Right atrium auricular region (tissue), 2 donors: ENCODE measurements around the gene SEMA4D. TPM values are rescaled to one million over a fixed set of nuclear protein-coding genes. Genes with fewer than 3 reads are reported as not detected.

Source experiments
- DNase-seq: peaks from one replicate; pipeline ENCODE4 v3.0.0-alpha.2; 2019; ENCODE audit warnings: low spot score
- H3K27ac ChIP-seq, 2 donors: fragments of 200-600 bp; sonication (generic); 1 replicate in 1 of 2; 2 replicates in 1 of 2; pipeline ENCODE4 v1.5.1; 2016 to 2019
- H3K27me3 ChIP-seq, 2 donors: fragments of 200-600 bp; sonication (generic); one replicate each; pipeline versions ENCODE4 v1.5.1 to v1.6.0; 2017 to 2019
- H3K36me3 ChIP-seq: fragments of 200-600 bp; sonication (generic); one replicate; pipeline ENCODE4 v1.5.1; 2016
- H3K4me1 ChIP-seq, 2 donors: fragments of 200-600 bp; sonication (generic); one replicate each; pipeline versions ENCODE4 v1.5.1 to v1.6.0; 2017 to 2019
- H3K4me3 ChIP-seq, 2 donors: fragments of 200-600 bp; sonication (generic); 1 replicate in 1 of 2; 2 replicates in 1 of 2; pipeline ENCODE4 v1.5.1; 2017 to 2019; ENCODE audit warnings: mild to moderate bottlenecking in 1 of 2, moderate library complexity in 1 of 2
- H3K9me3 ChIP-seq, 2 donors: fragments of 200-600 bp; sonication (generic); one replicate each; pipeline ENCODE4 v1.5.1; 2019
- CTCF ChIP-seq, 2 donors: fragments of 200-600 bp; sonication (generic); IDR thresholded peaks; one replicate each; pipeline ENCODE4 v1.5.1; 2019; ENCODE audit warnings: antibody characterized with exemption in 2 of 2
- total RNA-seq, 2 donors: library from RNA; depleted of rRNA; stranded (reverse); fragments of >200 nt; gene quantifications; one replicate each; pipeline ENCODE4 v1.1.0, GENCODE V29; 2016

Gene SEMA4D
- total RNA-seq, 2 donors from 2014 or later = 14.6 to 22.1 TPM

GRCh38 chr9:89488936-89489335 lies 9.0 kb downstream of the SEMA4D start:
- H3K27me3 ChIP-seq = no peaks in the 10 kb centered on the region
- no peak for TF ChIP-seq CTCF (IDR thresholded peaks at IDR 0.05)
- no peak overlapping the region for H3K27ac ChIP-seq
- H3K4me3 ChIP-seq = no peak overlapping the region
- no peaks in the 10 kb centered on the region for H3K9me3 ChIP-seq
- H3K36me3 ChIP-seq = no peaks in the 10 kb centered on the region
- no peaks in the 10 kb centered on the region for H3K4me1 ChIP-seq
- no peak for DNase-seq

- no peaks in the 10 kb centered on the region for H3K4me1 ChIP-seq
- H3K9me3 ChIP-seq = no peaks in the 10 kb centered on the region
- DNase-seq = no peak
- H3K27ac ChIP-seq = no peak overlapping the region
- no peak overlapping the region for H3K4me3 ChIP-seq
- no peaks in the 10 kb centered on the region for H3K36me3 ChIP-seq
- no peaks in the 10 kb centered on the region for H3K27me3 ChIP-seq
- TF ChIP-seq CTCF (IDR thresholded peaks at IDR 0.05) = no peak
Measured at GRCh38 chr9:89488131-89488530, 9.8 kb downstream of the SEMA4D start.

GRCh38 chr9:89486681-89487080 lies 11.2 kb downstream of the SEMA4D start:
- DNase-seq = no peak
- no peaks in the 10 kb centered on the region for H3K9me3 ChIP-seq
- no peak for TF ChIP-seq CTCF (IDR thresholded peaks at IDR 0.05)
- no peak overlapping the region for H3K4me3 ChIP-seq
- H3K36me3 ChIP-seq = no peaks in the 10 kb centered on the region
- H3K4me1 ChIP-seq = peaks cover 0 to 4% of the 10 kb centered on the region in 2 donors
- H3K27me3 ChIP-seq = no peaks in the 10 kb centered on the region
- no peak overlapping the region for H3K27ac ChIP-seq

- peak overlapping the region in 1 of 2 donors; percentile 24 for H3K4me3 ChIP-seq
- peaks cover 0 to 4% of the 10 kb centered on the region in 2 donors for H3K4me1 ChIP-seq
- no peak for DNase-seq
- H3K27ac ChIP-seq = no peak overlapping the region
- H3K27me3 ChIP-seq = no peaks in the 10 kb centered on the region
- H3K9me3 ChIP-seq = no peaks in the 10 kb centered on the region
- TF ChIP-seq CTCF (IDR thresholded peaks at IDR 0.05) = no peak
- H3K36me3 ChIP-seq = no peaks in the 10 kb centered on the region
Measured at GRCh38 chr9:89484475-89485404, 13.2 kb downstream of the SEMA4D start.

- Histone ChIP-seq H3K9me3 (no peaks in the 10 kb centered on the region), H3K27me3 (no peaks in the 10 kb centered on the region), H3K4me1 (peaks cover 0 to 4% of the 10 kb centered on the region in 2 donors), H3K27ac (no peak overlapping the region), H3K4me3 (peak overlapping the region in 1 of 2 donors; percentile 24), H3K36me3 (no peaks in the 10 kb centered on the region)
- DNase-seq = no peak
- TF ChIP-seq CTCF (IDR thresholded peaks at IDR 0.05) = no peak
Measured at GRCh38 chr9:89483592-89484474, 14.1 kb downstream of the SEMA4D start.
